H9 (cell line): Measurements from ENCODE around the gene LRRC36. TPM values are rescaled to one million over a fixed set of nuclear protein-coding genes. Genes with fewer than 3 reads are reported as not detected.

Experiments
- DNase-seq: peaks from one replicate; pipeline ENCODE4 v3.0.0-alpha.2; 2017
- H2AFZ ChIP-seq: one replicate; pipeline ENCODE4 v1.6.1; 2013; ENCODE audit warnings: mild to moderate bottlenecking, low read length, control low read depth, moderate library complexity
- H2AK5ac ChIP-seq: 2 replicates; pipeline ENCODE4 v1.6.1; 2013; ENCODE audit warnings: low read length, control low read depth, mixed read lengths; ENCODE audit not compliant: insufficient read length
- H2BK120ac ChIP-seq: one replicate; pipeline ENCODE4 v1.6.1; 2013; ENCODE audit warnings: low read depth, mild to moderate bottlenecking, low read length, control low read depth, inconsistent platforms; ENCODE audit not compliant: poor library complexity, severe bottlenecking
- H2BK12ac ChIP-seq: 2 replicates; pipeline ENCODE4 v1.6.1; 2013; ENCODE audit warnings: low read length, control low read depth, mixed read lengths, low read depth; ENCODE audit not compliant: insufficient read length
- H2BK15ac ChIP-seq: 2 replicates; pipeline ENCODE4 v1.6.1; 2013; ENCODE audit warnings: low read depth, low read length, control low read depth
- H2BK20ac ChIP-seq: one replicate; pipeline ENCODE4 v1.6.1; 2013; ENCODE audit warnings: low read depth, mild to moderate bottlenecking, low read length, control low read depth, inconsistent platforms; ENCODE audit not compliant: poor library complexity, severe bottlenecking
- H2BK5ac ChIP-seq: 2 replicates; pipeline ENCODE4 v1.6.1; 2013; ENCODE audit warnings: low read length, control low read depth, mixed read lengths; ENCODE audit not compliant: insufficient read length
- H3K14ac ChIP-seq: 2 replicates; pipeline ENCODE4 v1.6.1; 2013; ENCODE audit warnings: low read length, control low read depth; ENCODE audit not compliant: insufficient read depth
- H3K18ac ChIP-seq: 2 replicates; pipeline ENCODE4 v1.6.1; 2013; ENCODE audit warnings: low read depth, mild to moderate bottlenecking, mixed read lengths, low read length, control low read depth; ENCODE audit not compliant: insufficient read length
- H3K23ac ChIP-seq: 2 replicates; pipeline ENCODE4 v1.6.1; 2013; ENCODE audit warnings: low read length, control low read depth, mixed read lengths, low read depth; ENCODE audit not compliant: insufficient read length
- H3K23me2 ChIP-seq: 2 replicates; pipeline ENCODE4 v1.6.1; 2013; ENCODE audit warnings: low read depth, mild to moderate bottlenecking, mixed read lengths, low read length, control low read depth; ENCODE audit not compliant: insufficient read length, poor library complexity, severe bottlenecking
- H3K27ac ChIP-seq: 2 replicates; pipeline ENCODE4 v1.5.1; 2013; ENCODE audit warnings: low read length, control low read depth, mixed read lengths, low read depth; ENCODE audit not compliant: insufficient read length
- H3K27me3 ChIP-seq: 2 replicates; pipeline ENCODE4 v1.6.1; 2013; ENCODE audit warnings: low read length, control low read depth, inconsistent platforms; ENCODE audit not compliant: insufficient read depth
- H3K4ac ChIP-seq: 2 replicates; pipeline ENCODE4 v1.6.1; 2013; ENCODE audit warnings: low read depth, mild to moderate bottlenecking, control low read depth, inconsistent platforms, low read length, moderate library complexity
- H3K4me1 ChIP-seq: 2 replicates; pipeline ENCODE4 v1.6.1; 2013; ENCODE audit warnings: low read length, control low read depth, inconsistent platforms; ENCODE audit not compliant: insufficient read depth
- H3K4me2 ChIP-seq: 2 replicates; pipeline ENCODE4 v1.6.1; 2013; ENCODE audit warnings: low read length, control low read depth, mixed read lengths; ENCODE audit not compliant: insufficient read length, insufficient read depth
- H3K56ac ChIP-seq: 2 replicates; pipeline ENCODE4 v1.6.1; 2013; ENCODE audit warnings: low read depth, mild to moderate bottlenecking, mixed read lengths, low read length, control low read depth; ENCODE audit not compliant: insufficient read length
- H3K79me1 ChIP-seq: 2 replicates; pipeline ENCODE4 v1.6.1; 2013; ENCODE audit warnings: low read depth, mild to moderate bottlenecking, moderate library complexity, low read length, control low read depth, inconsistent platforms; ENCODE audit not compliant: insufficient read depth, poor library complexity, severe bottlenecking
- H3K79me2 ChIP-seq: 2 replicates; pipeline ENCODE4 v1.6.1; 2013; ENCODE audit warnings: low read length, control low read depth, inconsistent platforms; ENCODE audit not compliant: insufficient read depth
- H3K9ac ChIP-seq: 2 replicates; pipeline ENCODE4 v1.6.1; 2013; ENCODE audit warnings: low read length, control low read depth, mixed read lengths; ENCODE audit not compliant: insufficient read length; ENCODE audit errors: extremely low read depth
- H3K9me3 ChIP-seq: one replicate; pipeline ENCODE4 v1.6.1; 2013; ENCODE audit warnings: low read depth, low read length, inconsistent platforms; ENCODE audit not compliant: control insufficient read depth
- H3T11ph ChIP-seq: one replicate; pipeline ENCODE4 v1.6.1; 2013; ENCODE audit warnings: mild to moderate bottlenecking, low read length, control low read depth, inconsistent platforms
- H4K20me1 ChIP-seq: one replicate; pipeline ENCODE4 v1.6.1; 2013; ENCODE audit not compliant: control insufficient read depth, insufficient read length, insufficient read depth
- H4K5ac ChIP-seq: 2 replicates; pipeline ENCODE4 v1.6.1; 2013; ENCODE audit warnings: low read depth, mild to moderate bottlenecking, mixed read lengths, low read length, control low read depth; ENCODE audit not compliant: insufficient read length
- H4K8ac ChIP-seq: replicated peaks from 2 replicates; pipeline ENCODE4 v1.6.1; 2013; ENCODE audit warnings: low read length, control low read depth, mixed read lengths, low read depth; ENCODE audit not compliant: insufficient read length
- H4K91ac ChIP-seq: 2 replicates; pipeline ENCODE4 v1.6.1; 2013; ENCODE audit warnings: low read depth, mild to moderate bottlenecking, moderate library complexity, mixed read lengths, low read length, control low read depth; ENCODE audit not compliant: insufficient read length
- H3K27ac Mint-ChIP-seq, 3 experiments: 2 replicates in 2 of 3; 3 replicates in 1 of 3; pipeline ENCODE4 v1.8.0; 2020 to 2021; ENCODE audit warnings: mixed read lengths in 3 of 3, mild to moderate bottlenecking in 1 of 3, moderate library complexity in 1 of 3
- H3K27me3 Mint-ChIP-seq: 2 replicates; pipeline ENCODE4 v1.8.0; 2021; ENCODE audit warnings: low read depth, mild to moderate bottlenecking, moderate library complexity, mixed read lengths
- H3K36me3 Mint-ChIP-seq, 3 experiments: 2 replicates in 2 of 3; 3 replicates in 1 of 3; pipeline ENCODE4 v1.8.0; 2020 to 2021; ENCODE audit warnings: low read depth in 3 of 3, mixed read lengths in 3 of 3; ENCODE audit not compliant: insufficient read depth in 1 of 3
- H3K4me1 Mint-ChIP-seq, 2 experiments: 2 replicates each; pipeline ENCODE4 v1.8.0; 2020; ENCODE audit warnings: mixed read lengths in 2 of 2
- H3K4me3 Mint-ChIP-seq, 2 experiments: 2 replicates in 1 of 2; 3 replicates in 1 of 2; pipeline ENCODE4 v1.8.0; 2020 to 2021; ENCODE audit warnings: mild to moderate bottlenecking in 2 of 2, mixed read lengths in 2 of 2, moderate library complexity in 1 of 2
- H3K9me3 Mint-ChIP-seq, 2 experiments: 2 replicates in 1 of 2; 3 replicates in 1 of 2; pipeline ENCODE4 v1.8.0; 2020; ENCODE audit warnings: mild to moderate bottlenecking in 2 of 2, mixed read lengths in 2 of 2, moderate library complexity in 1 of 2
- CTCF ChIP-seq: fragments of 200-600 bp; sonication (generic); conservative IDR thresholded peaks from 3 replicates; pipeline ENCODE4 v1.8.0; 2021; ENCODE audit warnings: antibody characterized with exemption, mild to moderate bottlenecking
- WGBS: extraction: QIAGEN DNeasy Blood & Tissue Kit; methylation state at CpG from one replicate; pipeline ENCODE4 v1.1.7; 2013; ENCODE audit warnings: missing lambda C conversion rate, low lambda C conversion rate, mixed read lengths; ENCODE audit not compliant: insufficient read length; ENCODE audit errors: extremely low coverage; 5-methylcytosine and 5-hydroxymethylcytosine counted together
- total RNA-seq: library from RNA; stranded (reverse); gene quantifications from 2 replicates; pipeline ENCODE4 v1.2.1, GENCODE V29; 2021

The LRRC36 gene
- total RNA-seq, 1 experiment from 2014 or later, result not detected

- H3K27me3 Mint-ChIP-seq, result peaks cover 57% of the 10 kb centered on the region
- H2AK5ac ChIP-seq, result no peak overlapping the region
- no peaks in the 10 kb centered on the region; the same call in 1 of the 2 replicates for H3K27me3 ChIP-seq
These were observed 60.3 kb downstream of the LRRC36 start for GRCh38 chr16:67386861-67387455.

More at GRCh38 chr16:67386861-67387455, 60.3 kb downstream of the LRRC36 start:
- no peak overlapping the region for H2AFZ ChIP-seq
- no peaks in the 10 kb centered on the region for H4K20me1 ChIP-seq
- H3K23me2 ChIP-seq, result no peaks in the 10 kb centered on the region
- Mint-ChIP-seq H3K36me3 (no peaks in the 10 kb centered on the region), H3K4me1 (peaks cover 19 to 25% of the 10 kb centered on the region in 2 experiments), H3K27ac (peak overlapping the region in 2 of 3 experiments; percentile 14 to 93; a peak in 4 of 7 replicates), H3K9me3 (no peaks in the 10 kb centered on the region), H3K4me3 (peak overlapping the region in 1 of 2 experiments; percentile 52; a peak in 1 of 5 replicates)
- no peak overlapping the region for H3K23ac ChIP-seq
- no peak overlapping the region for H3K56ac ChIP-seq
- no peak overlapping the region for H3K9ac ChIP-seq
- H3K79me1 ChIP-seq, result no peaks in the 10 kb centered on the region
- no peak overlapping the region for H2BK5ac ChIP-seq
- H2BK12ac ChIP-seq, result no peak overlapping the region
- H2BK20ac ChIP-seq, result no peak overlapping the region
- H3K4me1 ChIP-seq, result peaks cover 4% of the 10 kb centered on the region; the same call in 1 of the 2 replicates
- DNase-seq, result no peak
- H3K27ac ChIP-seq, result no peak overlapping the region
- TF ChIP-seq CTCF, result no peak
- no peak overlapping the region for H3K4me2 ChIP-seq
- WGBS, result no CpG with 5 or more reads among the region's 5 CpGs
- no peak overlapping the region for H4K8ac ChIP-seq
- no peak overlapping the region for H4K91ac ChIP-seq
- no peak overlapping the region for H3K18ac ChIP-seq
- no peak overlapping the region for H3K14ac ChIP-seq
- no peaks in the 10 kb centered on the region for H3K9me3 ChIP-seq
- H3K4ac ChIP-seq, result no peak overlapping the region
- H3T11ph ChIP-seq, result no peak overlapping the region
- H4K5ac ChIP-seq, result no peak overlapping the region
- no peak overlapping the region for H2BK15ac ChIP-seq
- H3K79me2 ChIP-seq, result no peaks in the 10 kb centered on the region
- no peak overlapping the region for H2BK120ac ChIP-seq
